PC-3 (cell line): Measurements from ENCODE around the gene SARM1. TPM values are rescaled to one million over a fixed set of nuclear protein-coding genes. Genes with fewer than 3 reads are reported as not detected.

Source experiments
- ATAC-seq: fragments of 200-7000 bp; cut with Tn5 transposase; 2 replicates; pipeline ENCODE4 v1.9.1; 2020; ENCODE audit warnings: mild to moderate bottlenecking, moderate library complexity
- BruUV-seq: library from RNA; stranded (reverse); fragments of 400-500 nt; replicated peaks from 2 replicates; lab custom pipeline; 2021; lab: Mats Ljungman, UMichigan
- CTCF ChIA-PET: fragments of 300-600 bp; sonication (Branson Sonifier 250); formaldehyde crosslinking; loops from one replicate; lab custom pipeline; 2022; ENCODE audit warnings: antibody characterized with exemption; lab: Charles Lee
- POLR2A ChIA-PET: fragments of 300-600 bp; sonication (Branson Sonifier 250); formaldehyde crosslinking; loops from one replicate; lab custom pipeline; 2022; ENCODE audit warnings: antibody characterized with exemption; ENCODE audit not compliant: unreplicated experiment; lab: Charles Lee
- DNase-seq: peaks from one replicate; pipeline ENCODE4 v3.0.0-alpha.2; 2015
- H2AFZ ChIP-seq: fragments of 300-600 bp; sonication (generic); 2 replicates; pipeline ENCODE4 v1.6.0; 2016; ENCODE audit warnings: antibody characterized with exemption, low read length
- H3F3A ChIP-seq: fragments of 300-600 bp; sonication (generic); one replicate; pipeline ENCODE4 v1.6.0; 2017; ENCODE audit warnings: antibody characterized with exemption, low read length, control low read depth, mild to moderate bottlenecking; ENCODE audit not compliant: unreplicated experiment
- H3K27ac ChIP-seq: fragments of 300-600 bp; sonication (generic); 2 replicates; pipeline ENCODE4 v1.5.1; 2016; ENCODE audit warnings: mild to moderate bottlenecking, low read length
- H3K27me3 ChIP-seq: fragments of 300-600 bp; sonication (generic); 2 replicates; pipeline ENCODE4 v1.6.1; 2016; ENCODE audit warnings: low read length, mixed read lengths
- H3K36me3 ChIP-seq: fragments of 300-600 bp; sonication (generic); 2 replicates; pipeline ENCODE4 v1.6.1; 2016; ENCODE audit warnings: low read depth, mixed run types, low read length, mixed read lengths
- H3K4me1 ChIP-seq: fragments of 300-600 bp; sonication (generic); 2 replicates; pipeline ENCODE4 v1.5.1; 2016; ENCODE audit warnings: low read length; ENCODE audit not compliant: insufficient read depth
- H3K4me2 ChIP-seq: fragments of 300-600 bp; sonication (generic); 2 replicates; pipeline ENCODE4 v1.6.0; 2016; ENCODE audit warnings: low read length
- H3K4me3 ChIP-seq: fragments of 300-600 bp; sonication (generic); 2 replicates; pipeline ENCODE4 v1.5.1; 2016; ENCODE audit warnings: mild to moderate bottlenecking, low read length, mixed read lengths
- H3K79me2 ChIP-seq: fragments of 300-600 bp; sonication (generic); 2 replicates; pipeline ENCODE4 v1.6.1; 2017; ENCODE audit warnings: low read length, mixed read lengths
- H3K9ac ChIP-seq: fragments of 300-600 bp; sonication (generic); 2 replicates; pipeline ENCODE4 v1.6.0; 2016; ENCODE audit warnings: mild to moderate bottlenecking, low read length
- H3K9me2 ChIP-seq: fragments of 300-600 bp; sonication (generic); replicated peaks from 2 replicates; pipeline ENCODE4 v1.6.1; 2016; ENCODE audit warnings: mixed run types, low read length, mixed read lengths
- H3K9me3 ChIP-seq: fragments of 300-600 bp; sonication (generic); 2 replicates; pipeline ENCODE4 v1.6.1; 2016; ENCODE audit warnings: low read length, mixed read lengths
- H4K20me1 ChIP-seq: fragments of 300-600 bp; sonication (generic); 2 replicates; pipeline ENCODE4 v1.6.1; 2016; ENCODE audit warnings: low read length, mixed read lengths
- EZH2 ChIP-seq: fragments of 300-600 bp; sonication (generic); IDR thresholded peaks from one replicate; pipeline ENCODE4 v1.6.1; 2017; ENCODE audit warnings: antibody characterized with exemption, mild to moderate bottlenecking, low read length; ENCODE audit not compliant: unreplicated experiment
- EZH2phosphoT487 ChIP-seq: fragments of 300-600 bp; sonication (generic); IDR thresholded peaks from 2 replicates; pipeline ENCODE4 v1.6.1; 2018; ENCODE audit warnings: mild to moderate bottlenecking, antibody characterized with exemption, low read length, borderline replicate concordance
- intact Hi-C: fragments of 100-400 bp; cut with micrococcal nuclease; formaldehyde crosslinking; loops from 2 replicates; pipeline ENCODE4 v1.9.0; 2023
- microRNA-seq: library from miRNA; unstranded; fragments of <30 nt; microRNA quantifications from one replicate; pipeline ENCODE4 v1.1.0, GENCODE V29; 2020; ENCODE audit not compliant: unreplicated experiment
- total RNA-seq: library from RNA; depleted of rRNA; stranded (reverse); fragments of >200 nt; gene quantifications from 2 replicates; pipeline ENCODE4 v1.2.3, GENCODE V29; 2014; rRNA removed
- TF ChIP-seq, protein P1 (sequence below): fragments of 300-600 bp; sonication (generic); conservative IDR thresholded peaks from 2 replicates; pipeline ENCODE4 v1.5.1; 2017; ENCODE audit warnings: antibody characterized with exemption, low read depth, mild to moderate bottlenecking, low read length

SARM1 gene
- total RNA-seq, 1 experiment from 2014 or later, result 6.7 TPM

DNA sequence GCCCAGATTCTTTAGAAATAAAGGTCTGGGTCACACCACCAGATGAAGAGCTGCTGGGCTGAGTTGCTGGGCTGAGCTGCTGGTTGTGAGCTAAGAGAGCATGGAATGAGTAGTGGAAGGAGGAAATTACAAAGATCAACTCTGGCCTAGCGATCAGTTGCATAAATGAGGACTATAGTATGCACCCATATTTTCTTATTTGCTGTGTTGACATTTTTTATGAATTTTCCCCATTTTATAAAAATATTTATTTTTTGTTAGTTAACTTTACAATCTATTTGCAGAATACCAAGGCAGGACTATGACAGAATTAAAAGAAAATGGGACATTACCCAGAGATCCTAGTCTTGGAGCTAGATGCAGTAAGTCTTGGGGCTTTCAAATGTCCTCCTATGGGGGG lies 78.4 kb downstream of the SARM1 start:
- Histone ChIP-seq H3F3A (no peaks in the 10 kb centered on the region), H2AFZ (no peak overlapping the region), H3K36me3 (no peaks in the 10 kb centered on the region), H3K79me2 (no peaks in the 10 kb centered on the region), H4K20me1 (no peaks in the 10 kb centered on the region), H3K4me3 (no peak overlapping the region), H3K27me3 (peaks cover 4% of the 10 kb centered on the region; the same call in 1 of the 2 replicates), H3K9me2 (no peaks in the 10 kb centered on the region), H3K9me3 (no peaks in the 10 kb centered on the region), H3K4me1 (no peaks in the 10 kb centered on the region), H3K4me2 (no peak overlapping the region), H3K9ac (no peak overlapping the region), H3K27ac (no peak overlapping the region)
- DNase-seq (no peak), ATAC-seq (no peak)
- ChIA-PET CTCF (interaction anchor here (0.5 kb wide), 1 partner anchor 565 kb away, joined by 6 read pairs; no protein-coding TSS in a partner anchor), POLR2A (no interaction called here)
- intact Hi-C loops, result no loop called here
- no TSS peak for BruUV-seq
- TF ChIP-seq EZH2phosphoT487 (no peak), EZH2 (no peak)
- TF ChIP-seq, protein P1, sequence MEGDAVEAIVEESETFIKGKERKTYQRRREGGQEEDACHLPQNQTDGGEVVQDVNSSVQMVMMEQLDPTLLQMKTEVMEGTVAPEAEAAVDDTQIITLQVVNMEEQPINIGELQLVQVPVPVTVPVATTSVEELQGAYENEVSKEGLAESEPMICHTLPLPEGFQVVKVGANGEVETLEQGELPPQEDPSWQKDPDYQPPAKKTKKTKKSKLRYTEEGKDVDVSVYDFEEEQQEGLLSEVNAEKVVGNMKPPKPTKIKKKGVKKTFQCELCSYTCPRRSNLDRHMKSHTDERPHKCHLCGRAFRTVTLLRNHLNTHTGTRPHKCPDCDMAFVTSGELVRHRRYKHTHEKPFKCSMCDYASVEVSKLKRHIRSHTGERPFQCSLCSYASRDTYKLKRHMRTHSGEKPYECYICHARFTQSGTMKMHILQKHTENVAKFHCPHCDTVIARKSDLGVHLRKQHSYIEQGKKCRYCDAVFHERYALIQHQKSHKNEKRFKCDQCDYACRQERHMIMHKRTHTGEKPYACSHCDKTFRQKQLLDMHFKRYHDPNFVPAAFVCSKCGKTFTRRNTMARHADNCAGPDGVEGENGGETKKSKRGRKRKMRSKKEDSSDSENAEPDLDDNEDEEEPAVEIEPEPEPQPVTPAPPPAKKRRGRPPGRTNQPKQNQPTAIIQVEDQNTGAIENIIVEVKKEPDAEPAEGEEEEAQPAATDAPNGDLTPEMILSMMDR, result no peak

Small RNAs within 50 kb of the gene (microRNA-seq; reads per million reads assigned to microRNA genes)
- 2.0 reads per million for gene MIR4723

Other genes starting within 250 kb of the SARM1 start
- gene TMEM97, start 52.5 kb upstream of the SARM1 start, total RNA-seq, result 30.3 and 40.5 TPM in 2 replicates
- 12.9 and 23.1 TPM in 2 replicates for gene IFT20, start 36.2 kb upstream of the SARM1 start, total RNA-seq
- gene TNFAIP1, start 35.9 kb upstream of the SARM1 start, total RNA-seq, result 18.8 and 27.5 TPM in 2 replicates
- gene POLDIP2, start 14.2 kb upstream of the SARM1 start, total RNA-seq, result 136 and 137 TPM in 2 replicates
- gene SEBOX, start 6.5 kb upstream of the SARM1 start, total RNA-seq, result not detected in 2 replicates
- not detected in 2 replicates for gene VTN, start 1.4 kb upstream of the SARM1 start, total RNA-seq
- 10.4 and 12.9 TPM in 2 replicates for gene SLC46A1, start 34.5 kb downstream of the SARM1 start, total RNA-seq
- gene SLC13A2, start 102.0 kb downstream of the SARM1 start, total RNA-seq, result not detected in 2 replicates
- not detected in 2 replicates for gene FOXN1, start 134.7 kb downstream of the SARM1 start, total RNA-seq
- gene UNC119, start 180.9 kb downstream of the SARM1 start, total RNA-seq, result 68.4 and 82.1 TPM in 2 replicates
- 15.8 and 22.4 TPM in 2 replicates for gene PIGS, start 199.8 kb downstream of the SARM1 start, total RNA-seq
- gene ALDOC, start 205.2 kb downstream of the SARM1 start, total RNA-seq, result 42.6 and 72.9 TPM in 2 replicates
- 86.6 and 118 TPM in 2 replicates for gene SPAG5, start 227.3 kb downstream of the SARM1 start, total RNA-seq
- gene RSKR, start 242.5 kb downstream of the SARM1 start, total RNA-seq, result 4.4 and 7.2 TPM in 2 replicates